GM12878 (cell line): ENCODE data around the gene TRIM3. TPM values are rescaled to one million over a fixed set of nuclear protein-coding genes. Genes with fewer than 3 reads are reported as not detected.

ENCODE experiments used
- ATAC-seq: fragments of 200-7000 bp; cut with Tn5 transposase; 3 replicates; pipeline ENCODE4 v1.9.1; 2020; ENCODE audit warnings: mild to moderate bottlenecking, moderate library complexity
- BruUV-seq: library from RNA; stranded (reverse); fragments of 400-500 nt; replicated peaks from 2 replicates; lab custom pipeline; 2021; lab: Mats Ljungman, UMichigan
- CTCF ChIA-PET: fragments of 300-600 bp; sonication (Branson Sonifier 250); formaldehyde crosslinking; extraction: SDS; loops from one replicate; lab custom pipeline; 2021; ENCODE audit warnings: inconsistent platforms; lab: Yijun Ruan, JAX
- POLR2A ChIA-PET: fragments of 350-600 bp; formaldehyde crosslinking; extraction: SDS; loops from one replicate; lab custom pipeline; 2021; ENCODE audit warnings: inconsistent platforms; lab: Charles Lee
- RAD21 ChIA-PET: fragments of 300-600 bp; sonication (Branson Sonifier 250); formaldehyde crosslinking; loops from one replicate; lab custom pipeline; 2023; ENCODE audit warnings: antibody characterized with exemption; ENCODE audit not compliant: unreplicated experiment; lab: Charles Lee
- SMC1A ChIA-PET: fragments of 300-600 bp; sonication (Branson Sonifier 250); formaldehyde crosslinking; loops from one replicate; lab custom pipeline; 2023; ENCODE audit not compliant: unreplicated experiment, uncharacterized antibody; lab: Charles Lee
- DNase-seq: peaks from one replicate; pipeline ENCODE4 v3.0.0-alpha.2; 2011; ENCODE audit warnings: low read depth, low spot score
- FAIRE-seq: peaks from 3 replicates; lab custom pipeline; 2011; peaks lifted over from hg19 to GRCh38; lab: Jason Lieb, UNC
- H2AFZ ChIP-seq: 2 replicates; pipeline ENCODE4 v1.6.0; 2011; ENCODE audit warnings: low read depth, low read length, control low read depth; ENCODE audit not compliant: control insufficient read depth
- H3K27ac ChIP-seq: 2 replicates; pipeline ENCODE4 v1.5.1; 2011; ENCODE audit warnings: control low read depth; ENCODE audit not compliant: control insufficient read depth, insufficient read depth
- H3K27me3 ChIP-seq, 2 experiments: replicated peaks in 1 of 2; 2 replicates each; pipeline versions ENCODE4 v1.6.0 to v1.6.1; 2011; ENCODE audit warnings: low read length in 1 of 2; ENCODE audit not compliant: control insufficient read depth in 2 of 2, insufficient read depth in 2 of 2
- H3K36me3 ChIP-seq, 2 experiments: 2 replicates each; pipeline ENCODE4 v1.5.1; 2011; ENCODE audit warnings: low read length in 1 of 2; ENCODE audit not compliant: control insufficient read depth in 2 of 2, insufficient read depth in 2 of 2
- H3K4me1 ChIP-seq: 2 replicates; pipeline ENCODE4 v1.6.1; 2011; ENCODE audit warnings: mild to moderate bottlenecking, low read length, moderate library complexity, mixed read lengths; ENCODE audit not compliant: control insufficient read depth, insufficient read depth
- H3K4me2 ChIP-seq: 2 replicates; pipeline ENCODE4 v1.6.0; 2011; ENCODE audit warnings: control low read depth; ENCODE audit not compliant: control insufficient read depth, insufficient read depth
- H3K4me3 ChIP-seq: fragments of 200-600 bp; sonication (generic); 2 replicates; pipeline ENCODE4 v1.5.1; 2016
- H3K79me2 ChIP-seq: 2 replicates; pipeline ENCODE4 v1.6.0; 2011; ENCODE audit warnings: low read length; ENCODE audit not compliant: control insufficient read depth, insufficient read depth
- H3K9ac ChIP-seq: 2 replicates; pipeline ENCODE4 v1.8.0; 2011; ENCODE audit warnings: low read length, control low read depth, mixed read lengths; ENCODE audit not compliant: control insufficient read depth, insufficient read depth
- H3K9me3 ChIP-seq: replicated peaks from 3 replicates; pipeline ENCODE4 v1.5.1; 2011; ENCODE audit warnings: mild to moderate bottlenecking, low read length; ENCODE audit not compliant: control insufficient read depth, insufficient read depth
- H4K20me1 ChIP-seq: 2 replicates; pipeline ENCODE4 v1.6.0; 2011; ENCODE audit not compliant: control insufficient read depth, insufficient read depth
- BHLHE40 ChIP-seq, 2 experiments: fragments of 450-650 bp in 1 of 2; IDR thresholded peaks; 2 replicates each; pipeline ENCODE4 v1.6.1; 2011 to 2017; ENCODE audit warnings: low read depth in 2 of 2, borderline replicate concordance in 1 of 2, improper control_type of control experiment in 1 of 2, low read length in 1 of 2, mild to moderate bottlenecking in 1 of 2
- CEBPB ChIP-seq, 2 experiments: fragments of 150-350 bp in 1 of 2; IDR thresholded peaks; 2 replicates each; pipeline ENCODE4 v1.6.1; 2012 to 2014; ENCODE audit warnings: low read depth in 2 of 2, low read length in 2 of 2, borderline replicate concordance in 1 of 2, inconsistent platforms in 1 of 2
- CEBPZ ChIP-seq: fragments of 150-350 bp; IDR thresholded peaks from 2 replicates; pipeline ENCODE4 v1.6.1; 2016; ENCODE audit warnings: low read depth, low read length
- EZH2 ChIP-seq: IDR thresholded peaks from 2 replicates; pipeline ENCODE4 v1.6.1; 2012; ENCODE audit warnings: low read depth, mild to moderate bottlenecking, control low read depth, inconsistent platforms, low read length, borderline replicate concordance; ENCODE audit not compliant: control insufficient read depth
- HDAC2 ChIP-seq: fragments of 200-600 bp; sonication (generic); IDR thresholded peaks from 2 replicates; pipeline ENCODE4 v1.6.1; 2017
- IKZF1 ChIP-seq: fragments of 450-650 bp; conservative IDR thresholded peaks from 2 replicates; pipeline ENCODE4 v1.6.1; 2017; ENCODE audit warnings: antibody characterized with exemption, mild to moderate bottlenecking
- PML ChIP-seq: IDR thresholded peaks from 2 replicates; pipeline ENCODE4 v1.6.1; 2012; ENCODE audit warnings: low read length, inconsistent platforms
- POLR2A ChIP-seq: IDR thresholded peaks from 2 replicates; pipeline ENCODE4 v1.6.1; 2011; ENCODE audit warnings: low read depth, mild to moderate bottlenecking, low read length
- POLR2AphosphoS5 ChIP-seq: IDR thresholded peaks from 2 replicates; pipeline ENCODE4 v1.6.1; 2011; ENCODE audit warnings: mild to moderate bottlenecking, low read length, inconsistent platforms
- RUNX3 ChIP-seq: IDR thresholded peaks from 2 replicates; pipeline ENCODE4 v1.6.1; 2012; ENCODE audit warnings: low read length, inconsistent platforms
- SUPT20H ChIP-seq: IDR thresholded peaks from 2 replicates; pipeline ENCODE4 v1.6.1; 2011; ENCODE audit warnings: low read depth, mild to moderate bottlenecking, low read length, moderate library complexity, borderline replicate concordance; ENCODE audit not compliant: control insufficient read depth
- YBX1 ChIP-seq: fragments of 450-650 bp; IDR thresholded peaks from 2 replicates; pipeline ENCODE4 v1.6.1; 2016; ENCODE audit warnings: antibody characterized with exemption
- YY1 ChIP-seq: IDR thresholded peaks from 2 replicates; pipeline ENCODE4 v1.6.1; 2011; ENCODE audit warnings: low read depth, mild to moderate bottlenecking, low read length
- ZNF217 ChIP-seq: fragments of 450-650 bp; IDR thresholded peaks from 2 replicates; pipeline ENCODE4 v1.6.1; 2017; ENCODE audit warnings: antibody characterized with exemption, mild to moderate bottlenecking
- ZNF622 ChIP-seq: fragments of 450-650 bp; IDR thresholded peaks from 2 replicates; pipeline ENCODE4 v1.6.1; 2017; ENCODE audit warnings: mild to moderate bottlenecking, inconsistent platforms
- ZSCAN29 ChIP-seq: fragments of 450-650 bp; IDR thresholded peaks from 2 replicates; pipeline ENCODE4 v1.6.1; 2017; ENCODE audit warnings: mild to moderate bottlenecking, moderate library complexity
- WGBS: methylation state at CpG from one replicate; pipeline ENCODE4 v1.1.6; 2016; ENCODE audit warnings: low lambda C conversion rate; ENCODE audit not compliant: insufficient replicate concordance, insufficient coverage; ENCODE audit errors: missing lambda C conversion rate; 5-methylcytosine and 5-hydroxymethylcytosine counted together
- in situ Hi-C: fragments of 300-500 bp; cut with MboI; formaldehyde crosslinking; loops from 9 replicates; pipeline ENCODE4 v1.14.3; 2018; ENCODE audit warnings: mixed read lengths
- intact Hi-C: fragments of 100-400 bp; cut with micrococcal nuclease; formaldehyde crosslinking; loops from one replicate; pipeline ENCODE4 v1.14.2; 2022; ENCODE audit not compliant: unreplicated experiment
- polyA plus RNA-seq, 11 experiments: library from polyadenylated mRNA; depleted of rRNA in 4 of 11; unstranded in 6 of 11; stranded (reverse) in 5 of 11; fragments of >200 nt; fragmentation: Nextera tagmentation in 4 of 11; fragmentation: Illumina TruSeq in 1 of 11; extraction: Ambion mirVana in 4 of 11; extraction: Trizol in 1 of 11; gene quantifications; 1 replicate in 1 of 11; 2 replicates in 10 of 11; pipeline versions ENCODE4 v1.2.1 to v1.2.3, GENCODE V29; 2011 to 2016; ENCODE audit warnings: inconsistent platforms in 2 of 11, missing spikeins in 2 of 11, low read depth in 1 of 11
- total RNA-seq, 4 experiments: library from RNA; depleted of rRNA in 3 of 4; stranded (reverse); fragments of >200 nt in 3 of 4; fragmentation: Illumina TruSeq in 1 of 4; extraction: Trizol in 1 of 4; gene quantifications; 2 replicates each; pipeline versions ENCODE4 v1.2.1 to v1.2.3, GENCODE V29; 2013 to 2021
- TF ChIP-seq, protein P1 (sequence below): fragments of 450-650 bp; IDR thresholded peaks from 2 replicates; pipeline ENCODE4 v1.6.1; 2017; ENCODE audit warnings: low read depth, mild to moderate bottlenecking, moderate library complexity

The TRIM3 gene
- total and polyA plus RNA-seq, 10 of the 15 experiments (the other 5 are each of a cell fraction or from before 2014, with no cell fraction given): 0.34 to 11.8 (median 4.8) TPM

DNA sequence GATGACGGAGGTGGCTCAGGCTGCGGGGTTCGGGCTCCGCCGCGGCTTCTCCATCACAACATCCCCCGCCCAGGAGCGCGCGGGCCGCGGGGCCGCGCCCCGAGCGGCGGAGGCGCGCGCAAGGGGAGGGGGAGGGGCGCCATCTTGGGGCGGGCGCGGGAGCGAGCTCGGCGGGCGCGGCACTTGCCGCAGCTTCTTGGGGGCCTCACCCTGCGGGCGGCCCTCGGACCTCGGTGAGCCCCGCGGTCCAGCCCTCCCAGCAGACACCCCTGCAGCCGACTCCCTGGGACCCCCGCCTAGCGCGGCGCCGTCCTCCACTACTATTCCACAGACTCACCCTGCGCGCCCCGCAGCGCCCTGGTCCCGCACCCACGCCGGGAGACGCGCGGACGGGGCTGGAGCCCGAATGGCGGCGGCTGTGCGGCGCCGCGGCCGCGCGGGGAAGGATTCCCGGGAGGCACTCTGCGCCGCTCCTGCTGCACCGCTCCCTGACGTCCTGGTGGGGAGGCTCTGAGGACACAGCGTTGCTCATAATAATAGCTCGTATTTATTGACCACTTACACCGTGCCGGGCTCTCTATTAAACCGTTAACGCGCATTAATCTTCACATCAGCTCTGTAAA, 54.6 kb downstream of the TRIM3 start, which contains the start of gene APBB1:
Gene APBB1 (minus strand): TSS at position 86 of the 623 bp plus-strand sequence. CDS start 7,747 bp downstream, outside the sequence.
- no peak for FAIRE-seq
- WGBS: 2% methylated on average over 44 of the region's 75 CpGs
- H2AFZ ChIP-seq: peak within 1 kb of the TSS; percentile 72
- intact Hi-C loops: no loop called here
- ChIA-PET SMC1A (interaction anchor here (1.3 to 1.6 kb wide), 2 partner anchors 17 to 40 kb away, joined by 5 read pairs; no protein-coding TSS in a partner anchor), POLR2A (interaction anchor here (0.9 kb wide), 1 partner anchor 16 kb away, joined by 3 read pairs; no protein-coding TSS in a partner anchor)
- H3K36me3 ChIP-seq: no peaks in the 10 kb centered on the region
- peak within 1 kb of the TSS; percentile 78 for H3K4me2 ChIP-seq
- no peaks in the 10 kb centered on the region for H3K9me3 ChIP-seq
- peaks cover 8% of the 10 kb centered on the region for H3K4me1 ChIP-seq
- no peak within 1 kb of the TSS for H3K27ac ChIP-seq
- peak within 1 kb of the TSS; percentile 85 for H3K4me3 ChIP-seq
- TF ChIP-seq ZNF622: no peak
- TF ChIP-seq HDAC2: no peak
- no peak for TF ChIP-seq ZSCAN29
- peak; percentile 91 for TF ChIP-seq YY1
- TF ChIP-seq ZNF217: no peak
- no peak for TF ChIP-seq YBX1
- TF ChIP-seq, protein P1, sequence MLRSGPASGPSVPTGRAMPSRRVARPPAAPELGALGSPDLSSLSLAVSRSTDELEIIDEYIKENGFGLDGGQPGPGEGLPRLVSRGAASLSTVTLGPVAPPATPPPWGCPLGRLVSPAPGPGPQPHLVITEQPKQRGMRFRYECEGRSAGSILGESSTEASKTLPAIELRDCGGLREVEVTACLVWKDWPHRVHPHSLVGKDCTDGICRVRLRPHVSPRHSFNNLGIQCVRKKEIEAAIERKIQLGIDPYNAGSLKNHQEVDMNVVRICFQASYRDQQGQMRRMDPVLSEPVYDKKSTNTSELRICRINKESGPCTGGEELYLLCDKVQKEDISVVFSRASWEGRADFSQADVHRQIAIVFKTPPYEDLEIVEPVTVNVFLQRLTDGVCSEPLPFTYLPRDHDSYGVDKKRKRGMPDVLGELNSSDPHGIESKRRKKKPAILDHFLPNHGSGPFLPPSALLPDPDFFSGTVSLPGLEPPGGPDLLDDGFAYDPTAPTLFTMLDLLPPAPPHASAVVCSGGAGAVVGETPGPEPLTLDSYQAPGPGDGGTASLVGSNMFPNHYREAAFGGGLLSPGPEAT: no peak
- peak; percentile 6; the same call in 1 of the 2 replicates for TF ChIP-seq RUNX3
- no peak for TF ChIP-seq CEBPB (IDR thresholded peaks at IDR 0.05; ENCODE audit: borderline replicate concordance in 1 of 2, low read depth in 2 of 2, low read length in 2 of 2)
- TF ChIP-seq IKZF1: 0 out of 2 replicates have a peak, but pooled peaks have one; percentile 39
- TF ChIP-seq BHLHE40 (IDR thresholded peaks at IDR 0.05; ENCODE audit: borderline replicate concordance in 1 of 2, low read depth in 2 of 2, low read length in 1 of 2): peak in 1 of 2 experiments; percentile 20; a peak in 1 of 4 replicates
- no peak for TF ChIP-seq PML
- no peak for TF ChIP-seq POLR2AphosphoS5
- no peak for TF ChIP-seq SUPT20H
- TF ChIP-seq EZH2: no peak
- no peak for TF ChIP-seq CEBPZ
- TF ChIP-seq POLR2A: peak; percentile 66
- TF ChIP-seq, all 136 proteins: peak for 5
- peaks cover 4 to 9% of the 10 kb centered on the region in 2 experiments; a peak in 3 of 4 replicates for H3K27me3 ChIP-seq
- BruUV-seq: no TSS peak
- RAD21 ChIA-PET: no interaction called here
- H4K20me1 ChIP-seq: no peaks in the 10 kb centered on the region; the same call in 1 of the 2 replicates
- 0 out of 2 replicates have a peak within 1 kb of the TSS, but pooled peaks have one; percentile 52 for H3K9ac ChIP-seq
- CTCF ChIA-PET: interaction anchor here (0.7 to 2.4 kb wide), 2 partner anchors 40 kb away, joined by 3 to 10 read pairs; no protein-coding TSS in a partner anchor
- ATAC-seq (peak; percentile 60), DNase-seq (no peak)
- no peaks in the 10 kb centered on the region for H3K79me2 ChIP-seq
- in situ Hi-C loops: no loop called here
